Skeletal muscle tissue (tissue), 4 donors: ENCODE data around the gene HYAL4. TPM values are rescaled to one million over a fixed set of nuclear protein-coding genes. Genes with fewer than 3 reads are reported as not detected.
A peak's percentile ranks its signal among the peaks of the same experiment; 100 is the strongest.

Experiments used
- H3K27ac ChIP-seq: one replicate; pipeline ENCODE4 v1.7.0; 2013; ENCODE audit warnings: mild to moderate bottlenecking, low read depth, low read length, inconsistent platforms
- H3K27me3 ChIP-seq, 3 donors: one replicate each; pipeline ENCODE4 v1.7.0; 2013; ENCODE audit warnings: low read length in 3 of 3; ENCODE audit not compliant: control insufficient read depth in 3 of 3, insufficient read depth in 3 of 3
- H3K36me3 ChIP-seq, 3 donors: one replicate each; pipeline ENCODE4 v1.7.0; 2013; ENCODE audit warnings: low read length in 3 of 3; ENCODE audit not compliant: control insufficient read depth in 3 of 3, insufficient read depth in 3 of 3
- H3K4me1 ChIP-seq, 3 donors: one replicate each; pipeline ENCODE4 v1.7.0; 2013; ENCODE audit warnings: low read length in 3 of 3, mild to moderate bottlenecking in 3 of 3; ENCODE audit not compliant: control insufficient read depth in 3 of 3, insufficient read depth in 3 of 3
- H3K4me3 ChIP-seq, 3 donors: one replicate each; pipeline ENCODE4 v1.7.0; 2013; ENCODE audit warnings: low read length in 3 of 3
- H3K9ac ChIP-seq, 3 donors: one replicate each; pipeline ENCODE4 v1.7.0; 2013; ENCODE audit warnings: low read length in 3 of 3, mild to moderate bottlenecking in 3 of 3, moderate library complexity in 2 of 3, low read depth in 1 of 3
- H3K9me3 ChIP-seq, 3 donors: one replicate each; pipeline ENCODE4 v1.7.0; 2013; ENCODE audit warnings: low read length in 3 of 3; ENCODE audit not compliant: control insufficient read depth in 3 of 3
- total RNA-seq: library from RNA; depleted of rRNA; stranded (reverse); fragments of >200 nt; gene quantifications from one replicate; pipeline ENCODE4 v1.2.3, GENCODE V29; 2014
- donor health status: Osteomylitis.

The HYAL4 gene, protein sequence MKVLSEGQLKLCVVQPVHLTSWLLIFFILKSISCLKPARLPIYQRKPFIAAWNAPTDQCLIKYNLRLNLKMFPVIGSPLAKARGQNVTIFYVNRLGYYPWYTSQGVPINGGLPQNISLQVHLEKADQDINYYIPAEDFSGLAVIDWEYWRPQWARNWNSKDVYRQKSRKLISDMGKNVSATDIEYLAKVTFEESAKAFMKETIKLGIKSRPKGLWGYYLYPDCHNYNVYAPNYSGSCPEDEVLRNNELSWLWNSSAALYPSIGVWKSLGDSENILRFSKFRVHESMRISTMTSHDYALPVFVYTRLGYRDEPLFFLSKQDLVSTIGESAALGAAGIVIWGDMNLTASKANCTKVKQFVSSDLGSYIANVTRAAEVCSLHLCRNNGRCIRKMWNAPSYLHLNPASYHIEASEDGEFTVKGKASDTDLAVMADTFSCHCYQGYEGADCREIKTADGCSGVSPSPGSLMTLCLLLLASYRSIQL
- under 0.01 TPM for total RNA-seq

DNA sequence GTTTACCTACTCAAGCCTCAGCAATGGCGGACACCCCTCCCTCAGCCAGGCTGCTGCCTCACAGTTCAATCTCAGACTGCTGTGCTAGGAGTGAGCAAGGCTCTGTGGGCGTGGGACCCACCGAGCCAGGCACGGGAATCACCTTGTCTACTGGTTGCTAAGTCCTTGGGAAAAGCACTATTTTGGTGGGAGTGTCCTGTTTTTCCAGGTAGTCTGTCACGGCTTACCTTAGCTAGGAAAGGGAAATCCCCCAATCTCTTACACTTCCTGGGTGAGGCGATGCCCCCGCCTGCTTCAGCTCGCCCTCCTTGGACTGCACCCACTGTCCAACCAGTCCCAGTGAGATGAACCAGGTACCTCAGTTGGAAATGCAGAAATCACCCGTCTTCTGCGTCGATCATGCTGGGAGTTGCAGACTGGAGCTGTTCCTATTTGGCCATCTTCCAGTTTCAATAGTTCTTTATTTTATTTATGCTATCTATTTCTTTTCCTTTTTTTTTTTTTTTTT, at the start of gene HYAL4:
Gene HYAL4 (plus strand): TSS at position 458 of the 508 bp plus-strand sequence. CDS start 23,105 bp downstream, outside the sequence.
- no peaks in the 10 kb centered on the region for H3K27me3 ChIP-seq
- H3K4me3 ChIP-seq, result peak within 1 kb of the TSS in 2 of 3 donors; percentile 32 to 58
- peak within 1 kb of the TSS; percentile 78 for H3K27ac ChIP-seq
- H3K9me3 ChIP-seq, result no peaks in the 10 kb centered on the region
- peak within 1 kb of the TSS in 1 of 3 donors; percentile 67 for H3K9ac ChIP-seq
- peaks cover 0 to 20% (median 9%) of the 10 kb centered on the region in 3 donors for H3K4me1 ChIP-seq
- peaks cover 0 to 2% (median 0%) of the 10 kb centered on the region in 3 donors for H3K36me3 ChIP-seq

- Histone ChIP-seq H3K27me3 (no peaks in the 10 kb centered on the region), H3K9me3 (no peaks in the 10 kb centered on the region), H3K9ac (no peak overlapping the region), H3K27ac (no peak overlapping the region), H3K36me3 (no peaks in the 10 kb centered on the region), H3K4me1 (peaks cover 0 to 9% (median 0%) of the 10 kb centered on the region in 3 donors), H3K4me3 (no peak overlapping the region)
These were observed 49.1 kb upstream of the HYAL4 start for GRCh38 chr7:123795917-123796316.

- Histone ChIP-seq H3K4me1 (peaks cover 0 to 9% (median 0%) of the 10 kb centered on the region in 3 donors), H3K27ac (no peak overlapping the region), H3K27me3 (no peaks in the 10 kb centered on the region), H3K4me3 (no peak overlapping the region), H3K36me3 (no peaks in the 10 kb centered on the region), H3K9me3 (no peaks in the 10 kb centered on the region), H3K9ac (no peak overlapping the region)
These were observed 48.4 kb upstream of the HYAL4 start for GRCh38 chr7:123796568-123796967.

DNA sequence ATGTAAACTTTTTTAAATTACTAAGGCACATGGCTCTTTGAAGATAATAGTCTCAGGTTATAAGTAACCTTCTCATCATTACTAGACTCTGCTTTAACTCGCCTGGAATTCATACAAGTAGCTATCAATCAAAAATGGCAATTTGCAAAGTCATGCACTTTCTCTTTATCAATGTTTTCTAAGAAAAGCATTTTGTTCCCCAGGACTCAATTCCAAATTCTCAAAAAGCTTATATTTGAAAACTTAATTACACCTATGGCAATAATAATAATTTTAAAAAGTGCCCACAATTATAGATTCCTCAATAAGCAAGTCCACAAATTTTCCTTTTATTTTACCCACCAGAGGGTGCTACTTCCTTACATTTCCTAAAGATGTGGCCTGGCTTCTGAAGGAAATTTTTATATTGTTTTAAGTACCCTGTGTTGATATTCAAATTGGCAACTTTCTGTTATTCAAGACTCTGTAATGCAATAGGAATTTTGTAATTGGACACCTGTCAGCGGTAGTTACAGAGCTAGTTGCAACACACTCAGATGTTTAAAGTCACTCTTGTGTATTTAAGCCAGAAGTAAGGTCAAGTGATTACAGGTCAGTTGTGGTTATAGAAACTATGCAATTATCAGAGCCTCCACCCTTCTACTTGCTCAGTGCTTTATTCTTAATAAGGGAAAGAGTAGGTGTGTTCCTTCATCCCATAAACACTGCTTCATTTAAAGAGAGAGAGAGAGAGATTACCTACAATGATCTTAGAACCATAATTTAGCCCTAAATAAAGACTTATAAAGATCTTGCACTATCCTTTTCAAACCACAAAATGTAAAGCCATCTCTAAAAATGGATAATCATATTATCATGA, 47.1 kb upstream of the HYAL4 start:
- Histone ChIP-seq H3K9me3 (no peaks in the 10 kb centered on the region), H3K27ac (peak overlapping the region; percentile 29)

DNA sequence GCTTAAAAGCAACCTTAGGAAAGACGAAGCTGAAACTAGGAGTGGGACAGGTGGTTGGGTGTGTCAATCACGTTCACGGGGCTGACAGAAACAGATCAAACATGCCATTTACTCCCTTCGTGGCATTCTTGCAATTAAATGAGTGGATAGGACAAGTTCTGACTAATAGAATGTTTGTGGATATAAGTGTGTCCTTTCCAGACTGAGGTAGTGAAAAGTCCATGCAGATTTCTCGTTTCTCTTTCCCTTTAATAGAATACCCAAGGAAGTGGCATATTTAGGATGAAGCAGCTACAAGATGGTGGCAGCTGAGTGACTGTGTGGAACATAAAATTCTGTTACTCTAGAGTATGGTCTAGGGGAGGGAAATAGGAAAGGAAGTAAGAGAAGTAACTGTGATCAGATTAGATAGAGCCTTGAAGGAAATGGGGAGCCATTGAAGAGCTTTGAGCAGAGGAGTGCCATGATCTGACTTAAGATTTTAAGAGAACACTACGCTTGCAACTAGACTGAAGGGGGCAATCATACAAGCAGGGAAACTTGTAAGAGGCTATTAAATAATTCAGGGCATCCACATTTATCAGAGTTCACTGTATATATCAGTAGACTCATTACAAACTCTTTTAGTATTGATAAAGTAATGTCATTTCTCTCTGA, 46.3 kb upstream of the HYAL4 start:
- Histone ChIP-seq H3K27me3 (no peaks in the 10 kb centered on the region), H3K4me3 (no peak overlapping the region), H3K4me1 (peaks cover 0 to 9% (median 0%) of the 10 kb centered on the region in 3 donors), H3K27ac (peak overlapping the region; percentile 29), H3K36me3 (no peaks in the 10 kb centered on the region), H3K9ac (peak overlapping the region in 2 of 3 donors; percentile 23 to 33), H3K9me3 (no peaks in the 10 kb centered on the region)

More for the DNA sequence above, 47.1 kb upstream of the HYAL4 start:
- Histone ChIP-seq H3K27me3 (no peaks in the 10 kb centered on the region), H3K36me3 (no peaks in the 10 kb centered on the region), H3K9ac (peak overlapping the region in 2 of 3 donors; percentile 23 to 33), H3K4me1 (peaks cover 0 to 9% (median 0%) of the 10 kb centered on the region in 3 donors), H3K4me3 (no peak overlapping the region)

DNA sequence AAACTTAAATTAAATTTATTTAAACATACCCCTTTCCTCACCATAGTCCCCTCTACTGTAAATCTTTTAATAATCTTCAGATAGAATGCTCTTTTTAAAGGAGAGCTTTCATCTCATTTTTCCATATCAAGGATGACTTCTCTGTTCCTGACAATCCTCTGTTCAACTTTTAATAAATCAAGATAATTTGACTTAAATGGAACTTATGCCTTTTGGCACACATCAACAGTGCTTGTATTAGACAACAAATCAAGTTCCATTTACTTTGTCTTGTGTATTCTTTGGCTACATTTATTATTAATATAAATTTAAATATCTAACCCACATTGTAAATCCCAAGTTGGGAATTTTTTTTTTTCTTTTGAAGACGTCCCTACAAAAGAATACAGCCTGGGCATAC, 42.7 kb upstream of the HYAL4 start:
- no peak overlapping the region for H3K9ac ChIP-seq
- H3K4me3 ChIP-seq, result no peak overlapping the region
- no peaks in the 10 kb centered on the region for H3K36me3 ChIP-seq
- peaks cover 0 to 9% (median 0%) of the 10 kb centered on the region in 3 donors for H3K4me1 ChIP-seq
- no peak overlapping the region for H3K27ac ChIP-seq
- H3K27me3 ChIP-seq, result no peaks in the 10 kb centered on the region
- no peaks in the 10 kb centered on the region for H3K9me3 ChIP-seq

DNA sequence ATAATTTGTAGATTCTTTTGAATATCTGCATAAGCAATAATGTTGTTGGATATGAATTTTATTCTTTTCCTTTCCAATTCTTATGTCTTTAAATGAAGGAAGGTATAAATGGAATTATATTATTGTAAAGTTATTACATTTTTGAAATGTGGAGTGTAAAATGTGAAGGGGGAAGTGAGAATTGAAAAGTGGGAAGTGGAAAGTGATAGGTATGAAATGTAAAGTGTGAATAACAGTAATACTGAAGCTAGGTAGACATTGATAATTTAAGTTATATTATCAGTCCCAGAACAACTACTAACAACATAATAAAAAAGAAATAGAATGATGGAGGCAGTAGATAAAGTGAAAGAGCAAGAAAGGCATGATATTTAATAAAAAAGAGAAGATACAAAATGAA, 39.7 kb upstream of the HYAL4 start:
- no peak overlapping the region for H3K9ac ChIP-seq
- H3K27me3 ChIP-seq, result no peaks in the 10 kb centered on the region
- H3K36me3 ChIP-seq, result no peaks in the 10 kb centered on the region
- H3K4me1 ChIP-seq, result no peaks in the 10 kb centered on the region
- peaks cover 2 to 5% (median 3%) of the 10 kb centered on the region in 3 donors for H3K9me3 ChIP-seq
- H3K27ac ChIP-seq, result no peak overlapping the region
- H3K4me3 ChIP-seq, result no peak overlapping the region

DNA sequence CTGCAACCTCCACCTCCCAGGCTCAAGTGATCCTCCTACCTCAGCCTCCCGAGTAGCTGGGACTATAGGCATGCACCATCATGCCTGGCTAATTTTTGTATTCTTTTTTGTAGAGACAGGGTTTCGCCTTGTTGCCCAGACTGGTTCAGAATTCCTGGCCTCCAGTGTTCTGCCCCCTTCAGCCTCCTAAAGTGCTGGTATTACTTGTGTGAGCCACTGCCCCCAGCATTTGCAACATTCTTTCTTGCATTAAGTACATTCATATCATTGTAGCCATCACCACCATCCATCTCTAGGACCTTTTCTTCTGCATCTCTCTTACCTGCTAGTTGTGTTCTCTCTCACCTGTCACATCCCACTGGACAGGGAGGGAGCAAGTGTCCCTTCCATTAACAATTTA, 35.5 kb upstream of the HYAL4 start:
- no peak overlapping the region for H3K9ac ChIP-seq
- peaks cover 2 to 5% (median 3%) of the 10 kb centered on the region in 3 donors for H3K9me3 ChIP-seq
- no peaks in the 10 kb centered on the region for H3K36me3 ChIP-seq
- no peaks in the 10 kb centered on the region for H3K4me1 ChIP-seq
- H3K4me3 ChIP-seq, result no peak overlapping the region
- H3K27ac ChIP-seq, result no peak overlapping the region
- H3K27me3 ChIP-seq, result no peaks in the 10 kb centered on the region

GRCh38 chr7:123811056-123811455, 33.9 kb upstream of the HYAL4 start:
- no peak overlapping the region for H3K4me3 ChIP-seq
- no peaks in the 10 kb centered on the region for H3K36me3 ChIP-seq
- no peaks in the 10 kb centered on the region for H3K27me3 ChIP-seq
- H3K9me3 ChIP-seq, result peaks cover 2 to 5% (median 3%) of the 10 kb centered on the region in 3 donors
- H3K27ac ChIP-seq, result no peak overlapping the region
- H3K4me1 ChIP-seq, result no peaks in the 10 kb centered on the region
- H3K9ac ChIP-seq, result no peak overlapping the region
